GM19023 (cell line): Measurements from ENCODE around the gene CDCP1.

ENCODE experiments used
- ATAC-seq: cut with Tn5 transposase; IDR thresholded peaks from one replicate; pipeline ENCODE4 v1.9.1; 2021; ENCODE audit warnings: mild to moderate bottlenecking, moderate library complexity; ENCODE audit not compliant: unreplicated experiment

Gene CDCP1

DNA sequence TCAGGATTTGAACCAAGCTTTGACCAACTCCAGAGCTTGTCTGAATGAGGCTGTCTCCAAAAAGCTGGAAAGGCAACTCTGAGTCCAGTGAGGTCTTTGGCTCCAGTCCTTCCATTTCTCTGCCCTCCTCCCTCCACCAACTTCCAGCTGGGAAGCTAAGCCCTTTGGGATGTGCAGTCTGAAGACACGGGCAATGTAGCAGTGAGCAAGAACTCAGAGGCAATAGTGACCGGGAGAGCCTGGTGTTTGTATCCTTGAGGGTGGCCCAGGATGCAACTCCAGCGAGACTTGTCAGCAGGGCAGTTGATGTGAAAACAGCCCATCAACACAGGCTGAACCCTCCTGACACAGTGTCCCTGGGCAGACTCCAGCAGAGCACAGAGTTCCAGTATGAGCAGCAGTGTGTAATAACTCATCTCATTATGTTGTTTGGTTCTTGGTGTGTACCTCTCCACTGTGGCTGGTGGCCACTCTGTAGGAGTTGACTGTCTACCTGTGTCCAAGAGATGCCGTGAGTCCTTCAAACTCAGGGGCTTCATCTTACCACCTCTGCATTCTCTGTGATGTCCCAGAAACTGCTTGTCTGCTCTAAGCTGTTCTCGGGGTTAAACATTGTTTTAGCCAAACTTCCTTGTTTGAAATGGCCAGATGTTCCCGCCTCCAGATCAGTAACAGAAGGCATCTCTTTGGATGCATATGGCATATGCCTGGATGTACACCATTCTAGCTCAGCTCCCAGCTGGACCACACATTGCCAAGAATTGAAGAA, 6.6 kb downstream of the CDCP1 start:
- ATAC-seq = no peak

DNA sequence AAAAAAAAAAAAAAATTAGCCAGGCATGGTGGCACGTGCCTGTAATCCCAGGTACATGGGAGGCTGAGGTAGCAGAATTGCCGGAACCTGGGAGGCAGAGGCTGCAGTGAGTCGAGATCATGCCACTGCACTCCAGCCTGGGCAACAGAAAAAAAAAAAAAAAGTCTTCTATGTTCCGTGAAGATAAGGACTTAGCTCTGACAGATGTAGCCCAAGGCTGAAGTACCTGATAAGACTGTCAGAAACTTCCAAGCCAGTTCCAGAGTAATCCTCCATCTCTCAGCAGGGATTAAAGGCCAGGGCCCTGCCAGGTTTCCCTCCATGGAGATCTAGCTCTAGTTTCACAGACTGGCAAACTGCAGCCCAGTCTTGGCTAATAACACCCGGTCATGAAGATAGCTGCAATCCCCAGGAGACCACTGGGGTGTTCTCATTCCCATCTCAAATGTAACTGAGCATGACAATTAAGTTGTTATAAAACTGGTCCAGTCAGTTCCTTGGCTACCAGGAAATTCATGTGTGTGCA, 8.5 kb downstream of the CDCP1 start:
- no peak for ATAC-seq

DNA sequence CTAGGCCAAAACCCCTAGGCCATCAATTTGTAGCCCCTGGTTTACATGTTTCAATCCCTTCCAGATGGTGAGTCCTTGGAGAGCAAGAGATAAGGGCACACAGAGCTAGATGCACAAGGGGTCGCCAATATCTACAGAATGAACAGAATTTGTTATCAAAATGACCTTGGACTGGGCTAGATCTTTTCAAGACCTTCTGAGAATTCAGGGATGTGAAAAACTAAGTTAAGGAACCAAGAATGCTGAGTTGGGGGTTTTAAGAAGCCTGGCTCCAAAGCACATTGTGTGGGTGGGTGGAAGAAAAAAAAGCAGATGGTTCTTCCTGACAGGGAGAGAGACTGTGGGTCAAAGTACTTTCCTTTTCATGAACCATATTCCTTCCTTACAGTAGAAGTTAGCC, 10.2 kb downstream of the CDCP1 start:
- no peak for ATAC-seq

DNA sequence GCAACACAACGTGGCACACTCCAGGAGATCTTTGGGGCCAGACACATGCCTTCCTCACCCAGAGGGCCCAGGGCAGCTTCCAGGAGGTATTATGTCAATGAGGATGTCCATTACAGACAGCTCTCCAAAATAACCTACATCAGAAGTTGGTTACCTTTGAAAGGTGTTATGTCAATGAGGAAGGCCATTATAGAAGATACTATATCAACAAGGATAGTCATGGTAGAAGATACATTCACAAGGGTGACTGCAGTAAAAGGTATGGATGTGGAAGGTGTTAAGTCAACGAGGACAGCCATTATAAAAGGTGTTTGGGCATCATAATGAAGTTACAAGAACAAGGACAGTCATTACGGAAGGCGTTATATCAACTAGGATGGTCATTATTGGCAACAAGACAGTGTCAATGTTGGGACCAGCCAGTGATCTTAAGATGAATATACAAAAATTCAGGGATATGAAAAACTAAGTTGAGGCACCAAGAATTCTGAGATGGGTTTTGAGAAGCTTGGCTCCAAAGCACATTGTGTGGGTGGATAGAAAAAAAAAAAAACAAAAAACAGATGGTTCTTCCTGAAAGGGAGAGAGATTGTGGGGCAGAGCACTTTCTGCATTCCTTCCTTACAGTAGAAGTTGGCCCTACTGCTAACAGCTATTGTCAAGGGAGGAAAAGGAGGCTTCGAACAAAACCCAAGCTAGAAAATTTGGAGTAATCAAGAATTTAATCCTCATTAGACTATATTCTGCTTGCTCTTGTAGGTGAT, 11.2 kb downstream of the CDCP1 start:
- no peak for ATAC-seq

DNA sequence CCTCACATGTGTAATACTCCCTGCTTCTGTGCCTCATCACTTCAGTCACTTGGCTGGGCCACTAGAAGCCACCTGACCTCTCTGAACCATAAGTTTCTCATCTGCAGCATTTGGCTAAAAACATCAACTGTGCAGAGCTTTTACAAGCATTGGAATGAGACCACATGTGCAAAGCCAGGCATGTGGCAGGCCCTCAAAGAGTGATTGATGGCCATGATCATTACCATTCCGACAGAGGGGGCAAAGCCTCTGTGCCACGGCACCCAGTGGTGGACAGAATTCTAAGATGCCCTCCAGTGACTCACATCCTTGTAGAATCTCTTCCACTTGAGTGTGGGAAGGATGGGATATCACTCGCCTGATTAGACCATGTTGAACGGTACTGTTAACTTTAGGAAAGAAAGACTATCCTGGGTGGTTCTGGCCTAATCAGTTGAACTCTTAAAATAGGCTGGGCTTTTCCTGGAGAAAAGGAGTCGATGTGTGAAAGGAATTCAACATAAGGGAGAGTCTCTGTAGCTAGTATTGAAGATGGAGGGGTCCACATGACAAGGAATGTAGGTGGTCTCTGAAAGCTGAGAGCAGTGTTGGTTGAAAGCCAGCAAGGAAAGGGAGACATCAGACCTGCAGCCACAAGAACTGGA, 13.5 kb downstream of the CDCP1 start:
- ATAC-seq = no peak

DNA sequence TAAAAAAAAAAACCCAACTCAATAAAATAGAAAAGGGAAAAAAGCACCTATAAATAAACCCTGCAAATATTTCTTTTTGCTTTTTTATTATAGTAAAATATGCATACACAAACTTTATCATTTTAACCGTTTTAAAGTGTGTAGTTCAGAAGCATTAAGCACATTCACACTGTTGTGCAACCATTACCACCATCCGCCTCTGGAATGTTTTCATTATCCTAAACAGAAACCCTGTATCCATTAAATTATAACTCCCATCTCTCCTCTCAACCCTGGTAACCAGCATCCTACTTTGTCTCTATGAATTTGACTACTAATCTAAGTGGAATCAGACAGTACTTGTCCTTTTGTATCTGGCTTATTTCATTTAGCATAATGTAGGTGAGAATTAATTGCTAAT, 15.0 kb downstream of the CDCP1 start:
- no peak for ATAC-seq

DNA sequence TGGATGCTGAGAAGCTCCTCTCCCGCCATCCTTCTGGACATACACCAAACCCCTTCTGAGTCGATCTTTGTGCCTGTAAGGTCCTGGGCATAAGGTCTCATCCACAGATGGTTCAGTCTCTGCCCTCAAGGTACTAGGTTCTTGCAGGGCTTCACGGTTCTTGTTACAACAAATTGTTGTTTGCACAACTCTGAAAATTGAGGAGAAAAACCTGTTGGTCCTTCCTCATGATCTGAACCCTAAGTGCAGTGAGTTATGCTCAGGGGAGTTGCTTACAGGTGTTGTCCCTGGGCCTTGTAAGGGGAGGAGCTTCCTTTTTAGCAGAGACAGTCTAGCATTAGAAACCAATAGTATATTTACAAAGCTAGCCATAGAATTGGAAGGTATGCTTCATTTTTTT, 15.7 kb downstream of the CDCP1 start:
- ATAC-seq = no peak

DNA sequence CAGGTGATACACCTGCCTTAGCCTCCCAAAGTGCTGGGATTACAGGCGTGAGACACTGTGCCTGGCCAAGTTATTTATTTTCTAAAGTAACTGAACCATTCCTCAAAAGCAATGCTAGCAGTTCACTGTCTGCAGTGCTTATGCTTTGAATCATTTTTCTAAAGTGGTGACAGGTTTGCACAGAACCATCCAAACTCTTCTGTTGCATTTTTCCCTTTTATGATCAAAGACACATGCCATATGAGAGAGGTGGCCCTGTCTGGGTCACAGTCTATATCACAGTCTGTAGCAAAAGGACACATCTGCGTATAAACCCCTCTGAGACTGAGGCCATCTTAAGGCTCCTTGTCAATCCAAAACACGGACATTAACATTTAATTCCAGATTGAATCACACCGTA, 17.2 kb downstream of the CDCP1 start:
- no peak for ATAC-seq

DNA sequence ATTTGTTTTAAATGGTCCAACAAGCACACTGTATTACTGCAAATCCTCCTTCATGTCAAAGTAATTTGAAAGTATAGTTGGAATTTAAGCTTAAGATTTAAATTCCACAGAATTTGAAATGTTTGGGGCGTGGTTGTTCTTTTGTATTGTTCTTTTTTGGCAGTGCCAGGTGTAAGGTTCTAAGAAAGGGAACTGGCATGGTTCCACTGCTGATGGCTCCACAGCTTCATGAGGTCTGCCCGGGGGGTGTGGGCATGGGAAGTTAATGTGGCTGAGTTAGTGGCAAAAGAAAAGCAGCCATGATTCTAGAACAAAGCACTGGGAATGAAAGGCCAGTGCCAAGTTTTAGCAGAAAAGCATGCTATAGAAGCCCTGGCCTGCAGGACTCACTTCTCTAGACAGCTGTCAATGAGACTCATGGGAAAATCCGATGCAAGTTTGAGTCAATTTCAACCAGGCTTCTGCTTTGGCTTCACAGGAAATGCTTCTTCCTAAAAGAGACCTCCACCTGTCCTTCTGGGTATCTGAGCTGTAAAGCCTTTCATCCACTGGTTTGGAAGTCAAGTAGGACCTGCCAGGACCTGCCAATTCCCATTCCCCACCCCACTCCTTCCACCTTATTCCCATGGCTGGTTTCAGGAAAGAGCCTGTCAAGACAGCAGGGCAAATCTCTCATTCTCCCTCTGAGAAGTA, 18.9 kb downstream of the CDCP1 start:
- ATAC-seq = no peak

DNA sequence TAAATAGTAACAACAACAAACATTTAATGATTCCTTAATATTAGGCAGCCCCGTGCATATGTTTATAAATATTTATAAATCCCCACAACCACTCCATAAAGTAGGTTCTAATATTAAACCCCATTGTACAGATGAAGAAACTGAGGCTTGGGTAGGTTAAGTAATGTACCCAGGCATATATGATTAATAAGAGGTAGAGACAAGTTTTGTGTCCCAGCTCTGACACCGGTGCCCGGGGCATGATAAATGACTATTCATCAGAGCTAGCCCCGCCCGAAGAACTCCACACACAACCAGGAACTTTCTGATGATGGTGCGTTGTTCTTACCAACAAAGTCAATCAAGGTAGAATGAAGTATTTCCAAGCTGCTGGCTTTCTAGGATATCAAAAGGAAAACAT, 19.4 kb downstream of the CDCP1 start:
- no peak for ATAC-seq

DNA sequence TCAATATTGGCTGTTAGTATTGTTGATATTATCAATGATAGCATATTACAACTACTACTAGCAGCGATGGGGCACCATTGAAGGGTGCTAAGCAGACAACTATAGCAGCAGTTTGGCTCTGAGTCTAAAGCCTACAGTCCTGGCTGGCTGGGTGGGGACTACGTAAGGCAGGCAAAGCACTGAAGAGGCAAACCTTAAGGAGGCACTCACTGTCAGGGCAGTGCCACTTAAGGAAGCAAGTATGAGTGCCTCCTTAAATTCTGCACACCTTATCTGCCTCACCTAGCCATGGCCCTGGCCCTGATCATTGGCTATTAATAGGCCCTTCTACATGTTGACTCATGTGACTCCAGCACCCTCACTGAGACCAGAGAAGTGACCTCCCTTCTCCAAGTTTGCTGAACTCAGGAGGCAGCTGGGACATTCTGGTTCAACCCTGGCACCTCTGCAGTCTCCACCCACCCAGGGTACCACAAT, 20.6 kb downstream of the CDCP1 start:
- ATAC-seq = no peak

DNA sequence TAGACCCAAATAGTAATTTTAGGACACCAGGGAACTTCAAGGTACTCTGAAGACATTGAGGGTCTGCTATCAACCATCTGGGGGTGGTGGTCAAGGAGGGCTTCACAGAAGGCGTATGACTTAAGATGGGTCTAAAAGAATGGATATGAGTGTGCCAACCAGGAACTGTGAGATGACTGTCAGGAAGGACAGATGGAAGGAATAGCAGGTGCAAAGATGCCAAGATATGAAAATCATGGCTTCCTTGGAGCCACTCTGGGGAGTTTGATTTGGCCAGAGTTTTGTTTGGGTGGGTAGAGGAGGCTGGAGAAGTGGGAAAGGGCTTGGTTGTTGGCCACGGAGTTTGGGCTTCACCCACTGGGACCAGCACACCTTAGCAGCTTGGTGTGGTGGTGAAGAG, 21.2 kb downstream of the CDCP1 start:
- no peak for ATAC-seq

DNA sequence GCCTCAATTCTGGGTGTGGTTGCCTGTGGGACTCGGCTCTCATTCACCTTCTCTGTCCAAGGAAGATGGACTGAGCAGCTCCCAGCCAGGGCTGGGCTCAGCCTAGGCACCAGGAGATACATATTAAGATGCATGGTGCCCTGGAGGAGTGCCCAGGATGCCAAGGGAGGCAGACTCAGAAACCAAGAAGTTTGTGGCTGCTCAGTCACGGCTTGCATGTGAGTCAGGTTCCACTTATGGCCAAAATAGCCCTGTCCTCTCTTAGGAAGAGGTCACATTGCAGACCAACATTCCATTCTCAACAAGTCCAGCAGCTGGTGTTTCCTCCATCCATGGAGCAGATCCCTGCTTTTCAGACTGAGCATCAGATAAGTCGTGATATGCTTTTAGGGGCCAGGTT, 21.8 kb downstream of the CDCP1 start:
- no peak for ATAC-seq

DNA sequence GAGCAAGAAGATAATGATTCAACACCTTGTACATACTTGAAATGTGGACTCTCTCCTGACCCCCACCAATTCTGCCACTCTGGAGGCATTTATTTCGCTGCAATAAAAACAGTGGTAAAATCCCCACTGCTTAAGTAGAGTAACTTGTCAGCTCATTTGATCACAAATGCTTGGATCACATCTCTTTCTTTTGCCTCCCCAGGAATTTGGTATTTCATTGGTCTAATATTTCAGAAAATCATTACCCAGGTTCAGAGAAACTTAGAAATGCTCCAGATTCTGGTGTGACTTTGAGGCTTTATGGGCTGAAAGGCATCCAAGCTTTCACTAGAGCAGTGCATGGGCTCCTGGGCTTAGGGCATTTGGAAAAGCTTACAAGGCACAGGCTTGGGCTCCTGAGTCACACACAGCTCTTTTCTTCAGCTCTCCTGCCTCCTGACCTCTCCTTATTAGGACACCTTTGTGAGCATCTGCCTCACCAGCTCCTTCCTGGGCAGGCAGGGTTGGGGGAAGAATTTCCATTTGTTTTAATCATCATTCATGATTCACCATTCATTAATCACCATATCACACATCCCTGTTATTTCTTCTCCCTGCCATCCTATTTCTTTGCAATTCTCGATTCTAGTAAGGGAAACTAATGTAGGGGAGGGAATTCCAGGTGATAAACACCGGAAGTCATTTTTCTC, 22.5 kb downstream of the CDCP1 start:
- no peak for ATAC-seq

DNA sequence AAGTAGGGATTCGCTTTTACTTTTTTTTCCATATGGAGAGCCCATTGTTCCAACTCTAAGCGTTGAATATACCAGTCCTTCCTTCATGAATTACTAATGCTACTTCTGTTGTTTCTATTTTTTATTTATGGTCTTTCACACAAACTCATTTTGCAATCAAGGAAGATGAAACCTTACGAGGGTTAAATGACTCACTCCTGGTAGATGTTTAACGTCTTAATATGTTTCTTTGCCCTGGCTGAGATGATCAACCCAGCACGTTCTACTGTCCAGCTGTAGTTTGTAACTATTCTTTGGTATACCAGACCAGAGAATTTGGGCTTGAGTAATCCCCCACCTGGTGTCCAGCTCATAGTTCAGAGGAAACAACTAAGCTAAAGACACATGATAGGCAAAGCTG, 23.1 kb downstream of the CDCP1 start:
- ATAC-seq = peak; percentile 76

DNA sequence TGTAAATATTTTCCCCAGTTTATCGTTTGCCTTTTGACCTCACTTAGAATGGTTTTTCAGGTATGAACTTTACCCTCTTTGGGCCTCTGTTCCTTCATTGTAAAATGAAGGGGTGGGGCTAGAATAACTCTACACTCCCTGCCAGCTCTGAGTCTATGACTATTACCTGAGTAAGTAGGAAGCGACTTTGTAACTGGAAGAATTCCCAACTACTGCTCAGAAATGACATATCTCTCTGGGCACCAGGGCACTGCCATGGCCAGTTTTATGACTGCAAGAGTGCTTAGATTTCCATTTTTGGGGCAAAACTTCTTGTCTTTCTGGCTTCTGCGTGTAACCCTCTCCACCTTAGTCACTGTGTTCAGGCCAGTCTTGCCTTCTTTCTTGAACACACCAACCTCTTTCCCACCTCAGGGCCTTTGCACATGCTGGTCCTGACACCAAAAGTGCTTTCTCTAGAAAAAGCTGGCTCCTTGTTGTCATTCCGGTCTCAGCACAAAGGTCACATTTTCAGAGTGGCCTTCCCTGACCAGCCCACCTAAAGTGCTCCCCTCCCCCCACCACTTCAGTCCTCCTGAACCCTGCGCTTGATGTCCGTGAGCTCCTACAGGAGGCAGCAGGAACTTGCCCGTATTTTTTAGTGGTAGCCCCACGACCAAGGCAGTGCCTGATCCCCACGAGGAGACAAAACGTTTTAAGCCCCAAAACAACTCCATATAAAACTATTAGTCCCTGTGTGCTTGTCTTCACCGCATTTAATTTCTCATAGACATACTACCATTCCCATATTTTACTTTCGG, 25.6 kb downstream of the CDCP1 start:
- no peak for ATAC-seq

DNA sequence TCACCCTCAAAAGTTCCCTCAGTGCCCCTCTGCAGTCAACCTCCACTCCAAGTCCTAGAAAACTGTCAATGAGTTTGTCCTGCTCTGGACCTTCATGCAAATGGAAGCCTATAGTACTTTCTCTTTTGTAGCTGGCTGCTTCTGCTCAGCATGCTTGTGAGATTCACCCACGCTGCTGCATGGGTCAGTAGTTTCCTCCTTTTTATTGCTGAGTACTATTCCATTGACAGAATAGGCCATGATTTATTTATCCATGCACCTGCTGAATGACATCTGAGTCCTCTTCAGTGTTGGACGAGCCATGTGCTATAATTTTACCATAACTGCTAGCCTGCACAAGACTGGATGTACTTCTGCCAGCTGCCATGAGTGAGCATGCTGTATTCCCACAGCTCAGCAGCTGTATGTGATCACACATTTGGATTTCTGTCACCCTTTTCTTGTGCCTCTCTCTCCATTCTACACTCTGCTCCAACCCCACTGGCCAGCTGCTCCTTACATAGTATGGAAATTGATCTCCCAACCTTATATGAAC, 26.3 kb downstream of the CDCP1 start:
- no peak for ATAC-seq

DNA sequence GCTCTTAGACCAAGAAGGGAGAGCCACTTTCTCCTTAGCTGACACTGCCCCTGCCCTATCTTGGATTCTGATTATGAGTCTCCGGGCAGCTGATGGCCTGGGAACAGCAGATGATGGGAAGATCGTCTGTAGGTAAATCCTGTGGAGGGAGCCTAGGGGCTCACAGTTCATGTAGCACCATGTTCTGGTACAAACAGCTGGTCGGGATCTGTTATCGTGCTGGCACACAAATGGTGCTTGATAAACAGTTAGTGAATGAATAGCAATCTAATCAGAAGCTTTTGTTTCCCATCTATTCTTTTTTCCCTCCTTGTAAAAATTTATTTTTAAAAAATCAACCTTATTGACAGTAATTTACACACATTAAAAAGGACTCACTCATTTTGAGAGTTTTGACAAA, 26.8 kb downstream of the CDCP1 start:
- no peak for ATAC-seq

DNA sequence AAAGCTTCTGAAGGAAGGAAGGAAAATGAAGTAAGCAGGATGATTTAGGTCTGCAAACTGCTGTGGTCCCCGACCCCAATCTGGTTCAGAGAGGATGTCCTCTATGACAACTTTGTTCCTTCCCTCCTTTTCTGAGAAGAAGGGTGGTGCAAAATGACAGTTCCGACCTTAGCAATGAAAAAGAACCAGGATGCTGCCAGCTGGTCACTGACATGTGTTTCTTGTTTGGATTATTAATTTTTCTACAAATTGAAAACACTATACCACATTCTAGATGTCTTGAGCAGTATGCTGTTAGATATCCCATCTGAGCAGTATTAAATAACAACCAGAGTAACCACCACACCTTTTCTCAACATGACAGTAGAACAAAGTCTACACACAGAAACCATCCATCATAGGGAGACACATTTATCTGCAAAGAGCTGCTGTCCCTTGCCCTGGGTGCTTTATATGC, 27.5 kb downstream of the CDCP1 start:
- no peak for ATAC-seq
